Lung microvascular endothelial cell (primary cell): ENCODE data around the gene SYCP1. TPM values are rescaled to one million over a fixed set of nuclear protein-coding genes. Genes with fewer than 3 reads are reported as not detected.
A peak's percentile ranks its signal among the peaks of the same experiment; 100 is the strongest.
"Not testable (repeated sequence)": the region's sequence is repeated elsewhere in the genome, so short reads cannot be mapped to it uniquely, and the experiment has no call there.

Source experiments
- DNase-seq, 2 donors: peaks; one replicate each; pipeline versions ENCODE4 v3.0.0 to v3.0.0-alpha.2; 2010; ENCODE audit warnings: low read depth in 2 of 2
- total RNA-seq: library from RNA; depleted of rRNA; stranded (reverse); fragments of >200 nt; gene quantifications from 2 replicates; pipeline ENCODE4 v1.2.1, GENCODE V29; 2014

Gene SYCP1
- total RNA-seq, 1 donor from 2014 or later = not detected

GRCh38 chr1:114959423-114959822 lies 104.8 kb downstream of the SYCP1 start:
- no peak for DNase-seq

- DNase-seq = no peak
These were observed 122.2 kb downstream of the SYCP1 start for GRCh38 chr1:114976891-114977290.

DNA sequence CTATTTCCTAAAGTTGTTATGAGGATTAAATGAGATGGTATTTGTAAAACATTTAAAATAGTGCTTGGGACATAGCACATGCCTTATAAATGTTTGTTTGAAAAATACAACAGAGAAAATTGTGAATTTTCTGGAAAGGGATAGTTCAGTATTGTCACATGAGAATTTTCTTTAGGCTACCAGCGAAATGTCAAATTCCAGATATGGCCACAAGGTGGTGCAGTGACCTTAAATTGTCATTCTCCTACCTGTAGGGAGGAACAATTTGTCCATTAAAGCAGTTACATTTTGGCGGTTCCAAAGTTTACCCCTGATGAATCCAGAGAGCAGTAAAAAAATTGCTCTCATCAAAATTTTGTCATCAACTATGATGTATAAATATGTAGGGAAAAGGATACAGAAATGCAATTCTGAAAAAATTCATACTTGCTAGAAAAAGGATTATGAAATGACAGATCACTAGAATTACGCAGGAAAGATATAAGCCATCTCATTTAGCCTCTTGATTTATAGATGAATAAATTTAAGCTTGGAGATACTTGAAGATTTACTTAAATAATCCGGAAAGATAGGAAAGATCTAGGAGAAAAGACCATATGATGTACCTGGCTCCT lies 124.7 kb downstream of the SYCP1 start:
- peak; percentile 59 to 76 for DNase-seq

DNA sequence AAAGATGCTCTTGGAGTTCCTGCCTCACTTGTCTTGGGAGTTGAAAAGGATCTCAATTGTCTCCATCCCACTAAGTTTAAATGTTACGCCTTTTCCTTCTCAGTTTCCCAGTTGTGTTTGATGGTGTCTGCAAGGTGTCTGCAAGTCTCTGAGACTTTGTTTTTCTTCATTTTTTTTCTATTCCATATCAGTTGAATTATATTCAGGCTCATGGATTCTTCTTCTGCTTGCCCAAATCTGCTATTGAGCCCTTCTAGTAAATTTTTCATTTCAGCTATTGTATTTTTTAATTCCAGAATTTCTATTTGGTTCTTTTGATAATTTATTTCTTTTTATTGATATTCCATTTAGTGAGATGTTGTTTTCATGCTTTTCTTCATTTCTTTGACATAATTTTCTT lies 127.6 kb downstream of the SYCP1 start:
- DNase-seq = no peak

DNA sequence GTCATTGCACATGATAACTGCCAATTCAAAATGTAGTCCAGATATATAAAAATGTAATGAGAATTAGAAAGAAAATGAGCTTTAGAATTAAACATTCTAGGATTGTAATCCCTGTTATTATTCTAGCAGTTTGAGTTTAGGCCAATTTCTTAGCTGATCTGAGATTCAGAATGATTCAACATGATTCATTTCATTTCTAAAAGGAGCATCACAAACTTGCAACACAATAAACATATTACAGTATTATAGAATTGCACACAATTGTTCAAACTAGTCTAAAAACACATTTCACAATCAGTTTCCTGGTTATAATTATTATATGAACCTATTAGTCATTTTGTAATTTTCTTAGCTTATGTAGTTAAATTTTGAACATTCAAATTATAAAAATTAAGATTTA lies 131.6 kb downstream of the SYCP1 start:
- no peak for DNase-seq

DNA sequence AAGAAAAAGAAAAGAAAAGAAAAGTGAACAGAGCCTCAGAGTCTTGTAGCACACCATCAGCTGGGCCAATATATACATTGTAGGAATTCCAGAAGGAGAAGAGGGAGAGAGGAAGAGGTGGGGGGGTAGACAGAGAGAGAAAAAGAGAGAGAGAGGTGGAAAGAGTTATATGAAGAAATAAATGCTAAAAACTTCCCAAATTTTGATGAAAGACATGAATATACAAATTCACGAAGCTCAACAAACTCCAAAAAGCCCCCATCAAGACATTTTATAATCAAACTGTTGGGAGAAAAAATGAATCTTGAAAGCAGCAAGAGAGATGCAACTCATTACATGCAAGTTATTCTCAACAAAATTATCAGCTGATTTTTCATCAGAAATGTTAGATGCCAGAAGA lies 133.4 kb downstream of the SYCP1 start:
- no peak for DNase-seq

- DNase-seq = no peak
These were observed 143.0 kb downstream of the SYCP1 start for GRCh38 chr1:114997510-114998289.

DNA sequence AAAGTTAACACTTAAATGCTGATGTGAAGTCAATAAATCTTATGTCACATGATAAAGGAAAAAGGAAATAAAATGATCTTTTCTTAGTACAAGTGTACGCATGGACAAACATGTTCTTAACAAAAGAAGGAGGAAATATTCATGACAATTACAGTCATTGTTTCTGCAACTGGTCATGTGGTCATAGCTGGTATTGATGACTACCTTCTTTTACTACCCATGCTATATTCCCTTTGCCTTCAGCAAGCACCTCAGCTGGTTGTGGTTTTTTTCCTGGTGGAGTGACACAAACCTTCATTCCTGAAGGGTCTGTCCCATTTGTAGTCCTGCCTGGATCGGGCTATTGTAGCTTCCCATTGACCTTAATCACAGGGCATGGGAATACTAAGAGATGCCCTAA lies 151.5 kb downstream of the SYCP1 start:
- DNase-seq = no peak

- no peak for DNase-seq
These were observed 157.3 kb downstream of the SYCP1 start for GRCh38 chr1:115012006-115012405.

DNA sequence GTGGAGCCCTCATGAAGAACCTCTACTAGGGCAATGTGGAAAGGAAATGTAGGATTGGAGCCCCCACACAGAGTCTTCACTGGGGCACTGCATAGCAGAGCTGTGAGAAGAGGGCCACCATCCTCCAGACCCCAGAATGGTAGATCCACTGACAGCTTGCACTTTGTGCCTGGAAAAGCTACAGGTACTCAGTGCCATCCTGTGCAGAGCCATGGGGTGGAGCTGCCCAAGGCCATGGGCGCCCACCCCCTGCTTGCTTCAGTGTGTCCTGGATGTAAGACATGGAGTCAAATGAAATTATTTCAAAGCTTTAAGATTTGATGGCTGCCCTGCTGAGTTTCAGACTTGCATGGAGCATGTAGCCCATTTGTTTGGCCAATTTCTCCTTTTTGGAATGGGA lies 157.8 kb downstream of the SYCP1 start:
- DNase-seq = no peak

DNA sequence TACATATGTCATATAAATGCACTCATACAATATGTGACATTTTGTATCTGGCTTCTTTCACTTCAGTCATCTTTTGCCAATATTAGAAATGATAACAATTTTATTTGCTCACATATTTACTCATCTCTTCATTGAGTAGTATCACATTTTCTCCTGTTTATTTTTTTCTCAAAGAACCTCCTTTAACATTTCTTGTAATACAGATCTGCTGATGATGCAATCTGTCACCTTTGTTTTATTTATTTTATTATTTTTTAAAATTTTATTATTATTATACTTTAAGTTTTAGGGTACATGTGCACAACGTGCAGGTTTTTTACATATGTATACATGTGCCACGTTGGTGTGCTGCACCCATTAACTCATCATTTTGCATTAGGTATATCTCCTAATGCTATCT lies 159.1 kb downstream of the SYCP1 start:
- DNase-seq = no peak

- DNase-seq = not testable (repeated sequence)
These were observed 164.9 kb downstream of the SYCP1 start for GRCh38 chr1:115019549-115019948.

GRCh38 chr1:115021145-115021544 lies 166.5 kb downstream of the SYCP1 start:
- DNase-seq = no peak

DNA sequence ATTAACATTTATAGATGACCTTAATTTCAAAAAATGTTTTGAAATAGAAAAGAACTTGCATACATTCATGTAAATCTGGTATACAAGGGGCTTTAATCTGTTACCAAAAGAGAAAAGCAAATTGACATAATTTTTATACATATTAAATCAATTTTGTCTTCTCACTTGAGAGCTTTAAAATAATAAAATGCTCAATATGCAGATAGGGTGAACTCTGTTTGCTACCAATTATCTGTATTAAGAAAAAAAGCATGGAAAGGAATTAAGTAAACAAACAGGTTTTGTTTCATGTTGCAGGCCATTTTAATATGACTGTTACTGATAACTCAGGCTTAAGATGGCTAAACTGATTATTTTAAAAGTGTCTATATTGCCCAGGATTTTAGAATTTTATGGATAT lies 168.9 kb downstream of the SYCP1 start:
- DNase-seq = no peak

GRCh38 chr1:115029526-115029925 lies 174.9 kb downstream of the SYCP1 start, which contains the start of gene TSHB:
Gene TSHB, plus strand, starts transcription at chr1:115029826. Its CDS starts 3,537 bp downstream, at chr1:115033363.
- no peak for DNase-seq

- DNase-seq = no peak
These were observed 176.9 kb downstream of the SYCP1 start for GRCh38 chr1:115031595-115031994.

DNA sequence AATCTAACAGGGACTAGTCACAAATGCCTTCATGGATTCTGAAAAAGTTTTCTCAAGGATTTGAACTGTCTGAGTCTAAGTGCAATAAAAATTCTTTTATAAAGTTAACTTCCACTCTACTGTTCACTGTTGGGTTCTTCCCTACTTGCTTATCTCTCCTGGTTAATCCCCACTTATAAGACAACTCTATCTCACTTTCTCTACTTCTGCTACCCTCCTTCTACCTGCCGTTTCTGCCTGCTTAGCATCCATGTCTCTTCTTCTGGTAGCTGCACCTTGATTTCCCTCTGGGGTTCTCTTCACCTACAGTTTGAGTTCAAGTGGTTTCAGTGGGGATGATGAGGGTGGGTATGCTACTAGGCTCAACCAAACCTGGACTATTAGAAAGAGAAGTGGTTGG lies 181.0 kb downstream of the SYCP1 start:
- DNase-seq = no peak

GRCh38 chr1:115036814-115037507 lies 182.3 kb downstream of the SYCP1 start:
- DNase-seq = no peak

DNA sequence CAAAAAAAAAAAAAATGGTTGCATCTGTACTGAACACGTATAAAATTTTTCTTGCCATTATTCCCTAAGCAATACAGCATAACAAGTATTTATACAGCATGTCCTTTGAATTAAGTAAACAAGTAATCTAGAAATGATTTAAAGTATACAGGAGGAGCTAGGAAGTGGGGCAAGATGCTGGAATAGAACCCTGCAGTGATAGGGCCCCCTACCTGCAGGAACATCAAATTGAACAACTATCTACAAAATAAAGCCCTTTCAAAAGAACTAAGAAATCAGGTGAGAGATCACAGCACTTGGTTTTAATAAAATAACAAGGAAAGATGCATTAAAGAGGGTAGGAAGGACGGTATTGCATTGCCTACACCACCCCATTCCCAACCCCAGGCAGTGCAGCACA lies 185.8 kb downstream of the SYCP1 start:
- DNase-seq = no peak

DNA sequence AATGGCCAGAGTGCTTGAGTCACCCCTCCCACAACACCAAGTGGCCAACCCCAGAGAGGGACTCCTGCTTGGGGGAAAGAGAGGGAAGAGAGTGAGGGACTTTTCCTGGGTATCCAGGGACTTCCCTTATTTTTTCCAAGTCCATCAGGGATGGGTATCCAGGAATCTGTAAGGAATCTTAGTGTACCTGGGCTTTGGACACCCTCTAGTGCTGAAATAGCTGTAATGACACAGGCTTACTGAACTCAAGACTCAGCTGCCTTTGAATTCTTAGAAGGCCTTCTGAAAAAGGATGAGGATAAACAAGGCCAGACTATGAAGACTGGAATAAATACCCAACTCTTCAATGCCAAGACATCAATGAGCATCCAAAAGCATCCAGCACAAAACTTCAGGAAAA lies 187.0 kb downstream of the SYCP1 start:
- DNase-seq = peak; percentile 6 to 25
